Airway epithelial cell (primary cell): ENCODE results near the gene FAM181B. TPM values are rescaled to one million over a fixed set of nuclear protein-coding genes. Genes with fewer than 3 reads are reported as not detected.

Experiments used
- total RNA-seq: library from RNA; depleted of rRNA; stranded (reverse); fragments of >200 nt; gene quantifications from 2 replicates; pipeline ENCODE4 v1.2.3, GENCODE V29; 2015

FAM181B gene, protein sequence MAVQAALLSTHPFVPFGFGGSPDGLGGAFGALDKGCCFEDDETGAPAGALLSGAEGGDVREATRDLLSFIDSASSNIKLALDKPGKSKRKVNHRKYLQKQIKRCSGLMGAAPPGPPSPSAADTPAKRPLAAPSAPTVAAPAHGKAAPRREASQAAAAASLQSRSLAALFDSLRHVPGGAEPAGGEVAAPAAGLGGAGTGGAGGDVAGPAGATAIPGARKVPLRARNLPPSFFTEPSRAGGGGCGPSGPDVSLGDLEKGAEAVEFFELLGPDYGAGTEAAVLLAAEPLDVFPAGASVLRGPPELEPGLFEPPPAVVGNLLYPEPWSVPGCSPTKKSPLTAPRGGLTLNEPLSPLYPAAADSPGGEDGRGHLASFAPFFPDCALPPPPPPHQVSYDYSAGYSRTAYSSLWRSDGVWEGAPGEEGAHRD
- total RNA-seq, result 1.1 TPM in 2 replicates

DNA sequence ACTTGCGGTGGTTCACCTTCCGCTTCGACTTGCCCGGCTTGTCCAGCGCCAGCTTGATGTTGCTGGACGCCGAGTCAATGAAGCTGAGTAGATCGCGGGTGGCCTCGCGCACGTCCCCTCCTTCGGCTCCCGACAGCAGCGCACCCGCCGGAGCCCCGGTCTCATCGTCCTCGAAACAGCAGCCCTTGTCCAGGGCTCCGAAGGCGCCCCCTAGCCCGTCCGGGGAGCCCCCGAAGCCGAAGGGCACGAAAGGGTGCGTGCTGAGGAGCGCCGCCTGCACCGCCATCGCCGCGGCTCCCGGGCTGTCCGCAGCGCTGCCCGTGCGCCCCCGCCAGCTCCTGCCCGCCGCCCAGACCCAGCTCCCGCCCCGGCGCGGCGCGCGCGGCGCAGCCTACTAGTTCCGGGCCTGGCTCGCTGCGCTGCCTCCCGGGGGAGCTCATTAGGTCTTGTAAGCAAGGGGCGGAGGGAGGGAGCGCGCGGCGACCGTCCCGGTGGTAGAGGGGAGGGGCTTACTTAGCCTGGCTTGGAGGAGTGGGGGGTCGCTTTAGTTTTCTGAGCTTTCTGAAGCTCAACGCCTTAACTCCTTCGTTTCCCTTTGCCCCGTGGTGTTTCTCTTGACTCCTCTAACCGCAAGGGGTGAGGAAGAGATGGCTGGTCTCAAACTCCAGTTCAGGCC lies at the start of gene FAM181B:
TSS of gene FAM181B (minus strand) at position 421 of the 676 bp plus-strand sequence. CDS start at position 286, 135 bp downstream.

Other genes starting within 250 kb of the FAM181B start
- gene PRCP, start 166.6 kb upstream of the FAM181B start, total RNA-seq, result 21.7 and 41.6 TPM in 2 replicates
- gene DDIAS, start 167.9 kb upstream of the FAM181B start, total RNA-seq, result 8.7 and 10.4 TPM in 2 replicates